Epithelial cell of prostate (primary cell): ENCODE measurements around the gene SLX4IP.
A peak's percentile ranks its signal among the peaks of the same experiment; 100 is the strongest.

ENCODE experiments used
- DNase-seq: peaks from one replicate; pipeline ENCODE4 v3.0.0-alpha.2; 2011; ENCODE audit warnings: low read depth, low spot score
- H3K27ac ChIP-seq: fragments of 450-650 bp; 2 replicates; pipeline ENCODE4 v1.5.1; 2017; ENCODE audit warnings: mild to moderate bottlenecking

Gene SLX4IP

DNA sequence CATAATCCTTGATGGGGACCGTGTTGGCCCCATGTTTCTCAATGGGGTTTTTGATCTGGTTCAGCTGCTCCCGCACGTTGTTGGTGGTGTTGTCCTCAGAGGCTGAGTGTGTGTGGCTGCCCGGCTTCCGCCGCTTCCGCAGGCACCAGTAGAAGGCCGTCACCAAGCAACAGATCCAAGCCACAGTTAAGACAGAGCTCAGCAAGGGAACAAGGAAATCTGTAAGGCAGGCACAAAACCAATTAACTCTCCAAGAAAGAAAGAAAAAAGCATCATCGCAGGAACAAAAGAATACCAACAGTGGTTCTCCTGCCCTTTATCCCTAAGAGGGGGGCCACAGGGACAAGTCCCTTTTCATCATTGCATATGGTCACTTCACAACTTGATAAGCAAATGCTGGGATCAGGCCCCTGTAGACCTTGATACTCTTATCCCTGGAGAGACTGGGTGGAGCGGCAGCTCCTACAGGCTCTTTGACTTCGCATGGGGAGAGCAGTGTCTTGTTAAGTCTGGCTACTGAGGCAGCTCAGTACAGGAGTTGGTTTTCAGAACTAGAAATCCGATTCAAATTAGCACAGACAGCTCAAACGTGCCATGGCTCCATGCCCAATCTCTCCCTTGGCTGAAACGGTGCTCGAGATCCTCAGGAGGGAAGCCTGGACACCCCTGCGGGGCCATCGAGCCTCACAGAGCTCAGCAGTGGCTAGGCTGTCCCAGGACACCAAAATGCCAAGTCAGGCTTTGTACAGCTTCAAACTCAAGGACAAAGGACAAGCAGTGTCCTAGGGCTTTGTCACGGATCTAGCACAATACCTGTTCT is 204.8 kb downstream of the SLX4IP start:
- peak overlapping the region; percentile 80 for H3K27ac ChIP-seq
- no peak for DNase-seq

DNA sequence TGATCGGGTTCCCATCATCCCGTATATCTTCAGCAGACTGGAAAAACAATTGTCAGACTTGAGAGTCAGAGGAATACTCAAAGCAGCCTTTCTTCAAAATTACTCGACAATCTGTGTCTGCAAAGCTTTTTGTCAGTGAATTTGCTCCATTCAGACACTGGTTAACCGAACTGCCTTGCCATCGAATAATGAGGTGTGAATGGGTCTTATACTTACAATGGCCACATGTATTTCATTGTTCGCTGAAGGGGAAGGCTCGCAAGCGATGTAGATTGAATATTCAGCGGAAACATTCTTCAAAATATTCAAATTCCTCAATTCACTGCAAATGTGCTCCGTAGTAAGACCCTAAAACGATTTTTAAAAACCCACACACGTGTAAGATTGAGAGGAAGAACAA is 205.8 kb downstream of the SLX4IP start:
- no peak for DNase-seq
- H3K27ac ChIP-seq = peak overlapping the region; percentile 80

DNA sequence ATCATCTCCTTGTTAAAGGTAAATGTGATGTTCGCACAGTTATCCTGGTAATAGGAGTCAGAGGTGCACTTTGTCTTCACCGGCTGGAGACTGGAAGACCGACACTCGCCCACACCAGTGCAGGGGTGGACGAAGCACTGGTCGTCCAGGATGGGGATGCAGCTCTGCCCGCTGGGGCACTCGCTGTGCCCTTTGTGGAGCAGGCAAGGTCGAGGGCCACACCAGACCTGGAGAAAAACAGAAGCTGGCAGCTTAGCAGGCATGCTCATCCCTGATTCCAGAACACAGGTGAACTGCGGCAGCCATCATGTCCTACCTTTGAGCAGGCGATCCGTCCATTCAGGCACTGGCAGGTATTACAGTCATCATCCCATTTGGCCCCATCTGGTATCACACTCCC is 206.4 kb downstream of the SLX4IP start:
- DNase-seq = no peak
- peak overlapping the region; percentile 80 for H3K27ac ChIP-seq

DNA sequence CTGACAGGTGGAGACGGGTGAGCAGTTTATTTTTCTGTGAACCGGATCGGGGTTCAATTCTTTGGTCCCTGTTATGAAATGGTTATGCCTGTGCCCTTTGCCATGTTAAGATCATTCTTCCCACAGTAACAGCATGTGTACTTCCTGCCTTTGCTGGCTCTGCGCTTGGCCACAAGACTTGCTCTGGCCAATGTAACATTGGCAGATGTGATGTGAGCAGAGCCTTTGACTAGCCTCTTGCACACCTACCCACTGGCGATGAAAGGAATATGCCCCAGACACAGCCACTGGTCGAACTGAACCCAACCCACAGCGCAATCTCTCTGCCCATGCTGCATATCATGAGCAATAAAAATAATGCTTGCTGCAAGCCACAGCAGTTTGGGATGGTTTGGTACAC is 206.8 kb downstream of the SLX4IP start:
- peak overlapping the region; percentile 80 for H3K27ac ChIP-seq
- DNase-seq = no peak

DNA sequence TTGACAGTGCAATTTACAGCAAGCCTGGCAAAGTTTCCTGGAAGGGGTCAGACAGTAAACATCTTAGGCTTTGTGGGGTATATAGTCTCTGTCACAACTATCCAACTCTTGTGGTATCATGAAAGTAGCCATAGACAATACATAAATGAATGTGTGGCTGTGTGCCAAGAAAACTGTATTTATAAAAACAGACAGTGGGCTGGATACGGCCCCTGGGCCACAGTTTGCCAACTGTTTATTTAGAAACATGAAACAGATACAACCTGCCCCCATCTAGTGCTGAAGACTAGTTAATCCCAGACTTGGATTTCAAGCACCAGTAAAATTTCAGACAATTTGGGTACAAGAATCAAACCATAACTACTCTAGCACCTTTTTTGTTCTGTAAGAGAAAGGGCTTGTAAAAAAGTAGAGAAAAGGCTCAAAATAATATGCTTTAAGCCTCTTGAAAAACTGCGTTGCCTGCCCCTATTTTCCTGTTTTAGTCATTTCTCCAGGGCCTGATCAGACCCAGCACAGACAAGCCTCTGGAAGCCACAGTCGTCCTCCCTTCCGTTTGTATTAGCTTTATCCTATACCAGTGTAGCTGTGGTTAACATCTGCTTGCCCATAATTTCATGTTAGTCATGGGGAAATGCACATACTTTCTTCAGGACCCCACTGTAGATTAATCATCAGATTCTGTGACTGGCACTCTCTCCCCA is 207.9 kb downstream of the SLX4IP start:
- DNase-seq = no peak
- peak overlapping the region; percentile 80 for H3K27ac ChIP-seq

DNA sequence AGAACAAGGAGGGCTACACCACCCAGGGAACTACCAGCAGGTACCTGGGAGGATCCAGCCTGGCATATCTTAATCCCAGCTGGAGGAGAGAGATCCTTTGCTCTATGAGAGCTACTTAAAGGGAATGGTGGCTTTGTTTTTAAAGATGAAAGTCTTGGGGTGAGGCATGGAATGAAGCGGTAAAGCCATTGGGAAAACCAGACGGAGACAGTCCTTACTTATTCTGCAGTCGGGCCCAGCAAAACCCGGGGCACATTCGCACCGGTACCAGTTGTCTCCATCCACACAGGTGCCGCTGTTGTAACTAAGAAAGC is 208.4 kb downstream of the SLX4IP start:
- peak overlapping the region; percentile 80 for H3K27ac ChIP-seq
- DNase-seq = no peak

DNA sequence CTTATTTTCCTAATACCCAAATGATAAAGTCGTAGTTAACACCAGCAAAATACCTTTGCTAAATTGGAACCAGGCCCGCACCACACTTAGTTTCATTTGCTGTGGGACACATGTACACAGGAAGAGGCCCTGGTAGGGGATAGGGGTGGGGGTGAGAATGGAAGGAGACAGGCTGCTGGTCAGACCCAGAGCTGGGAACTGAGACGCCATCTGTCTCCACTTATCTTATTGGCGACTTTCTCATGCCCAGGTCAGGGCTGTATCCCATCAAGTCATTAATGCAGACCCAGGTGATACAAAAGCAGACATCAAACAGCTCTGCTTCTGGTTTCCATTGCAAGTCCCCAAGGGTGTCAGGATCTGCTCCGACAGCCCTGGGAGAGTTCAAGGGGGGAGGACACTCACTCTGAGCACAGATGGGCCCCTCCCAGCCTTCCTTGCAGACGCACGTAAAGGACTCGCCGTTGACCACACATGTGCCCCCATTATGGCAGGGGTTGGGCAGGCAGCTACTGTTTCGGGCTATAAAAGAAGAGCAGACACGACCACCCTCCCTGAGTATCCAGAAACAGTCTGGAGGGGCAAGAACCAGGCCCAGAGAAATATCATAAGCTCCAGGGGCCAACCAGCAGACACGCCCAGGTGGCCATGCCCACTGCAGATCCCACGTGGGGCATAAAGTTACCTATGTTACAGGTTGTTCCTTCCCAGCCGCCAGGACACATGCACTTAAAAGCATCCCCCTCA is 209.5 kb downstream of the SLX4IP start:
- H3K27ac ChIP-seq = peak overlapping the region; percentile 80
- DNase-seq = no peak

DNA sequence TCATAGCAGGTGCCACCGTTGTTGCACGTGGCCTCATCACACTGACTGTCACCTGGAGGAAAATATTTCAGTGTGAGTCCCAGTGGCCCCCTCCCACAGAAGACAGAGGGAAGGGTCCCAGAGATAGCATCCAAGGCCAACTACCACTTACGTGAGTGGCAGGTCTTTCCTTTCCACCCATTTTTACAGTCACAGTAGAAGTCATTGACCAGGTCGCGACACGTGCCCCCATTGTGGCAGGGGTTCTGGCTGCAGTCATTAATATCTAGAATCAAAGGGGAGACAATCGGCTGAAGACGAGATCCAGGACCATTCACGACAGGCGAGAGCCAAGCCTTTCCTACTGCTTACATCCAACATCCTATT is 210.1 kb downstream of the SLX4IP start:
- no peak for DNase-seq
- H3K27ac ChIP-seq = no peak overlapping the region

DNA sequence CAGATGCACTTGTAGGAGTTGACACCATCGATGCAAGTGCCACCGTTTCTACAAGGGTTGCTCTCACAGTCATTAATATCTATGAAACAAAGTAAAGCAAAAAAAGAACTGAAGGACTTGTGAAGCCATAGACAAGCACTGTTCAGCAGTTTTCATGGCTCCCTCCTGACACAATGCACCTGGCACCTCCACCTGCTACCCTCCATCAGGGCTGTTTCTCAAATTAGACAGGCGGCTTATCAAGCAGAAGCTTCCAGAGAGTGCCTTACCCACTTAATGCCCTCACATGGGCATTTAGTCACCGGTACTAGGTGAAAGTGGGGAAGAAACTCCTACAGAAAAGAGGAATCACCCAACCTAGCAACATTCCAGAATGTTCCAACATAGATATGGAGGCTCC is 210.9 kb downstream of the SLX4IP start:
- H3K27ac ChIP-seq = peak overlapping the region; percentile 28
- no peak for DNase-seq

DNA sequence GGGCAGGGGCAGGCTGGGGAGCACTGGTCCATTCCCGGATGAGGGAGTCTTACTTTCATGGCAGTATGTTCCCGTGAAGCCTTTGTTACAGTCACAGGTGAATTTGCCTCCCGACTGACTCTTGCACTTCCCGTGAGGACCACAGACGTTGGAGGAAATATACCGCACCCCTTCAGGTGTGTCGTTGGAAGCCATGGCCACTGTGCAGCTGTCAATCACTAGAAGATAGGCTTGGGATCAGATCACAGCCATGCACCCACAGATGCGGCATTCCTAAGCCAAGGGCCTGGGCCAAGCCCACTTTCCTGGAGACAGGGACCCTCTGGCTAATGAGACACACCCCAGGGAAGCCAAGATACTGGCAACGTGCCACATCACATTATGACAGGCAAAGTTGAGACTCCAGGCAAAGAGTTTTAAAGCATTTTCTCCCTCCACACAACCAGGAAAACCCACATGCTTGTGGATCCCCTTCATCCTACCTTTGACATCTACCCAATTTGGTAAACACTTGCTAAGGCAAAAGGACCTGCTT is 211.8 kb downstream of the SLX4IP start:
- DNase-seq = no peak
- peak overlapping the region; percentile 28 for H3K27ac ChIP-seq

DNA sequence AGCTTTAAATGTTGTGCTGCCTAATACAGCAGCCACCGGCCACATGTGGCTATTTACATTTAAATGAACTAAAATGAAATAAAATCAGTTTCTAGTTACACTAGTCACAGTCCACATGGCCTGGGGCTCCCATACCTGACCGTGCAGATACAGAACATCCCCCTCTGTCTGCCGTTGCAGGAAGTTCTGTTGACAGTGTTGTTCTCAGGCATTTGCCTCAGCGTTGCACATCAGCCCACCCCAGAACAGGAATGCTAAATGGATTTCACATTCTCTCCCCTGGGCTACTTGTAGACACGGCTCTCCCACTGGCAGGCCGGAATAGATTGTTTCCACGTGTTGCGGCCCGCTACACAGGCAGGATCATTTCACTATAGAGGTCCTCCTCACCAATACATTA is 212.4 kb downstream of the SLX4IP start:
- H3K27ac ChIP-seq = peak overlapping the region; percentile 28
- no peak for DNase-seq

DNA sequence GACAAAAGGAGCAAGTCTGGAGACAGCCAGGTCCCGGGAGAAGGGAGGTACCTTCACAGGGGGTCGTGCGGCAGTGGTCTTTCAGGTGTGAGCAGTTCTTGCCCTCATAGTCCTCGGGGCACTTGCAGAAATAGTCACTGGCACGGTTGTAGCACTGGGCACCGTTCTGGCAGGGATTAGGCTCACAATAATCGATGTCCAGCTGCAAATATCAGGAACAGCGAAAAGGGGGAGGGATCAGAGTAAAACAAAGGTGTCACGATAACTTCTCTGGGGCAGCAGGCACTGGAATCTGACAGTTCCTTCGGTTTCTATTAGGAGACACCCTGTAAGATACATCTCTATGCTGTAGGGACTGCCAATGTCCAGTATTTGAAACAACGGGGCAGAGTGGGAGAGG is 212.8 kb downstream of the SLX4IP start:
- DNase-seq = no peak
- peak overlapping the region; percentile 28 for H3K27ac ChIP-seq

DNA sequence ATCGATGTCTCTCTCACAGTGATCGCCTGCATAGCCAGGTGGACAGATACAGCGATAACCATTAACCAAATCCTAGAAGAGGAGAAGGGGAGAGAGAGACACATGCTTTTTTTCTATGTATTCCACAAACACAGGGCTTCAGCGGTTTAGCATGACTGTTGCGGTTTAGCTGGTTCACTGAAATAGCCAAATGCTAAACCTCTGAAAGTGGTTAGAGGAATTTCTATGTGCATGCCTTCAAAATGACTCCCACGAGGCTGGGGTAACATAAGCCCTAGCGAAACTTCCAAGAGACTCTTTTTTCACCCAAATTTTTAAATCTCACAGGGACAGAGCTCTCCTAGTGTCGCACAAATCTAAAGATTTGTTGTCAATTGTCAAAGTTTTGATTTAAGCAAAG is 213.5 kb downstream of the SLX4IP start:
- peak overlapping the region; percentile 28 for H3K27ac ChIP-seq

DNA sequence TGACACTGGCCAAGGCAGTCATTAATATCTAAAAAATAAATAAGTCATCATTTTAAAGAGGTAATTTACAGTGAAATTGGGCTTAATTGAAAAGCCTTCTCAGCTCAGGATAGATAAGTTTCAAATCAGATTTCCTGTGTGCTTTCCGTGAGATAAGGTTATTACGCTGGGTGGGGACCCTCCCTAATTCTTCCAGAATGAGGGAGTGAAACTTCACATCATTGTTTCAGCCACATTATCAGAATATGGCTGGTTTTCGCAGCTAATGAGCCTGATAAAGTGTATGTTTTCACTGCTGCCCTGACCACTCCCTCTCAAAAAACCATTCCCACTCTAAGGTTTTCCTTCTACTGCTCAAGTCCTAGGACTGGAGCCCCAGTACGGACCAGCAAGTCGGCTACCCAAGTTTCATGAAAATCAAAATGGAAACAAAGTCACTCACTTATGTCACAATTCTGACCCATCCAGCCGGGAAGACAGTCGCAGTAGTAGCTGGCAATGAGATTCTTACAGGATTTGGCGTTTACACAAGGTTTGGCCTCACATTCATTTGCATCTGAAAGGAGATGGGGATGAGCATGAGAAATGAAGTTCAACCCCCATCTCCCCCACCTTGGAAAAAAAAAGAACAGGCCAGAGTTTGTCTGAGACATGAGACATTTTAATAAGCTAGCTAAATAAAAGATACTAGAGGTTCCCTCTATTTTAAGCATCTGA is 214.1 kb downstream of the SLX4IP start:
- peak overlapping the region; percentile 28 for H3K27ac ChIP-seq

More for the DNA sequence above, 213.5 kb downstream of the SLX4IP start:
- no peak for DNase-seq

DNA sequence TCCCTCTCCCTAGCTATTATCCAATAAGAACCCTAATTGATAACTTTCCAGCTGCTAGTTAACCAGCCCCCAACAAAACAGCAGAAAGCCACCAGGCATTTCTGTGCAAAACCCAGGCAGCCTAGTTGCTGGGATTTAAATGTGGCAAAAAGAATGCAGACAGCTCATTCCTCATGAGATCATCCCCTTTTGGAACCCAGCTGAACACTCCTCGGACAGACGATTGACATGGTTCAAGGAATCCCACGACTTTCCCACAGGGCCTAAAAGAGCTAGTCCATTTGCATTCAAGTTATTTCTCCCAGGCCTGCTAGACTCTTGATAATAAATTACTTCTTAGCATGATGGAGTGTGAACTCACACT is 214.7 kb downstream of the SLX4IP start:
- DNase-seq = no peak
- H3K27ac ChIP-seq = peak overlapping the region; percentile 28

More for the DNA sequence above, 214.1 kb downstream of the SLX4IP start:
- no peak for DNase-seq

DNA sequence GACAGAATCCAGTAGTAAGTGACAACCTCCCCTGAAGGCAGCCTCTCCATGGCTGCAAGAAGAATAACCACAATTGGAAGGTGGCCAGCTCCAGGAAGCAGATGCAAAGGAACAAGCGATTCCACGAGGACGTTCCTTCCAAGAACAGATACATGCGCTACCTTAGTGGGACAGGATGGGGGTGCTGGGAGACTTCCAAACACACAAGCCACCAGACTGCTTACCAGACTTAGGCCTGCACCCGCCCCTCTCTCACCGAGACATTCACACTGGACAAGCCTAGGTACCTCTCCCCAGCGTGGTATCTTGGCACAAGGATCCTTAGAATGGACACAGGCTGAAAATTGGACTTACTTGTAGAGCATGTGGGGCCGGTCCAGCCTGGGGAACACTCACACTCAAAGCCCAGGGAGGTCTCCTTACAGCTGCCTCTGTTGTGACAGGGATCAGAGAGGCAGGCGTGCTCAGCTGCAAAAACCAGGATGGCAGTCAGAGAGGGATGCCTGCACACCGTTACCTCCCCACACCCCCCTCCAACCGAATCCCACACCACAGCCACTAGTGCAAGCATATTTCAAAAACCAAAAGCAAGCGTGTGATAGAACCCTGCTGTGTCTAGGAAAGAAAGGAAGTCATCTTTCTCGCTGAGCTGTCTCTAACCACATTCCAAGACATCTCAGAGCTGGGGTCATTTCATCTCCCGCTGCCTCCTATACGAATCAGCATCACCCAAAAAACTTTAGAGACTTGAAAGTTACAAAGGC is 216.3 kb downstream of the SLX4IP start:
- no peak for DNase-seq

DNA sequence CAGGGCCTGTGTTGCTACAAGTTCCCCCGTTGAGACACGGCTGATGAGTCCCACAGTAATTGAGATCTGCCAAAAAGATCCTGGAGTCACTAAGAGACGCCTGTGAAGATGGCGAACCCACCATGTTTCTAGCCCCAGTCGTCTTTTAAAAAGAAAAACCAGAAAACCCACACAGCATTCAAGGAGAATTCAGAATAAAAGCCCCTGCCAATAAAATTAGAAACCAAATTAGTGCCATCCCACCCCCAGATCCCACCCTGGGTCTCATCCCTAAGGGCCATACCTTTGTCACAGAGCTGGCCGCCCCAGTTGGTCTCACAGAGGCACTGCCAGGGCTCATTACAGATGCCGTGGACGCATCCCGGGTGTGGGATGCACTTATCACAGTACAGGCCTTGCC is 217.1 kb downstream of the SLX4IP start:
- DNase-seq = no peak

More for the DNA sequence above, 216.3 kb downstream of the SLX4IP start:
- peak overlapping the region; percentile 99 for H3K27ac ChIP-seq

DNA sequence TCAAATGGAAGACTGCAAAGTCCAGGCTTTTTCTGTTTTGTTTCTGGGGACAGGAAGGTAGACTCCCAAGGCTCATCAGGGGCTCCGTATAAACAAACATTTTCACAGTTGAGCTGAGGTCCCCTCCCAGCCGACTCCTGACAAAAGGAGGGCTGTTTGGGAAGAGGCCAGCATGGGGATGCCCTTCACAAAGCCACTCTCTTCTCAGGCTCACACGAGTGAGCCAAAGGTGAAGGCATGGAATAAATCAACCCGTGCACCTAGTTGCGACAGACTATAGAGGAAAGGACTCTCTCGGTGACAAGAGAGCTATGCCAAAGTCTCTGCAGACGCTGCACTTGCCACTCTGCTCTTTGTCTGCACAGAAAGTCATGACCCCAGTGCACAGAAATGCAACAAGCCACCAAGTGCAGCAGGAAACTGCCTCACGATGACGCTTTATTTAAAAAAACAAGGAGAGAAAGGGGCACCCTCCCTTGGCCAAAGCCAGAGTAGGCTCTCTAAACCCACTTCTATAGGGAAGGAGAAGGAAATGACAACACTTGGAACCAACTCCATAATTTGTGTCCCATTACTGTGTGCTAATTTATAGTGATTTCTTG is 217.7 kb downstream of the SLX4IP start:
- no peak for DNase-seq
- H3K27ac ChIP-seq = peak overlapping the region; percentile 99

More for the DNA sequence above, 217.1 kb downstream of the SLX4IP start:
- peak overlapping the region; percentile 99 for H3K27ac ChIP-seq

DNA sequence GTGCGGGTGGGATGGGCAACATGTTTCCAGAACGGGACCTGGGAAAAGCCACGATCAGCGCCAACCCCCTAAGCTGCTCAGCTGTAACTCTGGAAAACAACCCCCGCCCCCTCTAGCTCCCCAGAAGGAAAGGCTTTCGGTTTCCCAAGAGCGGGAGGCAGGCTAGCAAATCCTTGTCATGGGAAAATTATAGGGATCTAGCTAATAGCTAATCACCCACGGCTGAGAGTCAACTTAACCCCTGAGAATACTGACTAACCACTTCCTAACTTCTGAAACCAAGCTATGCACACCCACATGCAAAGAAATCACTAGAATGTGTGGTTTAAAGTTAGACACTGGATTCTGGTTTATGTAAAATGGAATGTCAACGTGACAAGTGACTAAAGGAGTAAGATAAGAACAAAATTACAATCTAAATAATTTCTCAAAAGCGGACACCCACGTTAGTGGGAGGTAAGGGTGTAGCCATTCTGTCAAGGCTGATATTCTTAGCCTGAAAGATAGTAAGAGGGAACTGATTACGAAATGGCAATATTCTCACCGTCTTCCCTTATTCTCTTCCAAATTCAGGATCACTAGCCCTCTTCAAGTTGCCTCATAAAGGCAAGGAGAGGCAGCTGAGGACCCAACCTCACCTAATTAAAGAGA is 218.6 kb downstream of the SLX4IP start:
- DNase-seq = no peak
- H3K27ac ChIP-seq = peak overlapping the region; percentile 99
